Lower leg skin (tissue), 3 donors: ENCODE data around the gene FARSB.

Experiments used
- POLR2A ChIP-seq, 2 donors: fragments of 450-650 bp; IDR thresholded peaks; one replicate each; pipeline ENCODE4 v1.6.1; 2016 to 2017; ENCODE audit warnings: antibody characterized with exemption in 2 of 2, mild to moderate bottlenecking in 1 of 2, moderate library complexity in 1 of 2
- TF ChIP-seq, protein P1 (sequence below), 3 donors: fragments of 450-650 bp; IDR thresholded peaks; one replicate each; pipeline ENCODE4 v1.5.1; 2016; ENCODE audit warnings: antibody characterized with exemption in 3 of 3, mild to moderate bottlenecking in 3 of 3, moderate library complexity in 2 of 3

DNA sequence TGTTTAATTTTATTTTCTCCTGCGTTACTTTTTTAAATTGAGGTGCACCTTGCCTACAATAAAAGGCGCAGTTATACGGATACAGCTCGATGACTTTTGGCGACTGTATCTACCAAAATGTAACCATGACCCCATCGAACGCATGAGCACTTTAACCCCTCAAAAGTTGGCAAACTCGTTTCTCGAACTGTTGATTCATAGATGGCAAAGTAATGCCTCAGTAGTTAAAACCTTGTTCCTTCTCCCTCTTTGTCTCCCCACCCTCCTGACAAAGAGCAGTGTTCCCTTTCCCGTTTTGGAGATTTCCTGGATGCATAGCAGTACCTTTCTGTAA is 16.1 kb upstream of the FARSB start:
- TF ChIP-seq, protein P1, sequence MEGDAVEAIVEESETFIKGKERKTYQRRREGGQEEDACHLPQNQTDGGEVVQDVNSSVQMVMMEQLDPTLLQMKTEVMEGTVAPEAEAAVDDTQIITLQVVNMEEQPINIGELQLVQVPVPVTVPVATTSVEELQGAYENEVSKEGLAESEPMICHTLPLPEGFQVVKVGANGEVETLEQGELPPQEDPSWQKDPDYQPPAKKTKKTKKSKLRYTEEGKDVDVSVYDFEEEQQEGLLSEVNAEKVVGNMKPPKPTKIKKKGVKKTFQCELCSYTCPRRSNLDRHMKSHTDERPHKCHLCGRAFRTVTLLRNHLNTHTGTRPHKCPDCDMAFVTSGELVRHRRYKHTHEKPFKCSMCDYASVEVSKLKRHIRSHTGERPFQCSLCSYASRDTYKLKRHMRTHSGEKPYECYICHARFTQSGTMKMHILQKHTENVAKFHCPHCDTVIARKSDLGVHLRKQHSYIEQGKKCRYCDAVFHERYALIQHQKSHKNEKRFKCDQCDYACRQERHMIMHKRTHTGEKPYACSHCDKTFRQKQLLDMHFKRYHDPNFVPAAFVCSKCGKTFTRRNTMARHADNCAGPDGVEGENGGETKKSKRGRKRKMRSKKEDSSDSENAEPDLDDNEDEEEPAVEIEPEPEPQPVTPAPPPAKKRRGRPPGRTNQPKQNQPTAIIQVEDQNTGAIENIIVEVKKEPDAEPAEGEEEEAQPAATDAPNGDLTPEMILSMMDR (IDR thresholded peaks at IDR 0.05) = no peak
- TF ChIP-seq POLR2A (IDR thresholded peaks at IDR 0.05) = no peak
